K562 (cell line): ENCODE results near the gene QRICH1. TPM values are rescaled to one million over a fixed set of nuclear protein-coding genes. Genes with fewer than 3 reads are reported as not detected.

Source experiments
- AFF4 ChIP-seq: sonication (generic); formaldehyde crosslinking; IDR thresholded peaks from 2 replicates; pipeline ENCODE4 v1.8.0; 2023; ENCODE audit warnings: mild to moderate bottlenecking, missing genetic modification reagents
- ARID2 ChIP-seq: fragments of 450-650 bp; IDR thresholded peaks from 2 replicates; pipeline ENCODE4 v1.6.1; 2017; ENCODE audit warnings: antibody characterized with exemption, mild to moderate bottlenecking
- CXXC5 ChIP-seq: fragments of 250-450 bp; sonication (Bioruptor Pico); IDR thresholded peaks from 2 replicates; pipeline ENCODE4 v1.8.0; 2022; ENCODE audit warnings: inconsistent platforms, mild to moderate bottlenecking, moderate library complexity
- EGR1 ChIP-seq: fragments of 450-650 bp; conservative IDR thresholded peaks from 2 replicates; pipeline ENCODE4 v1.6.1; 2017; ENCODE audit warnings: mild to moderate bottlenecking
- ELF1 ChIP-seq: fragments of 200-800 bp; sonication (Bioruptor generic); IDR thresholded peaks from 2 replicates; pipeline ENCODE4 v1.6.1; 2016; ENCODE audit warnings: missing genetic modification characterization, missing compliant biosample characterization
- FOXM1 ChIP-seq, 2 experiments: fragments of 450-650 bp in 1 of 2; sonication (generic) in 1 of 2; formaldehyde crosslinking in 1 of 2; IDR thresholded peaks; 2 replicates each; pipeline versions ENCODE4 v1.6.1 to v1.9.0; 2017 to 2022; ENCODE audit warnings: low read depth in 2 of 2, mild to moderate bottlenecking in 2 of 2, missing genetic modification reagents in 1 of 2, moderate library complexity in 1 of 2
- NCOA4 ChIP-seq: fragments of 450-650 bp; IDR thresholded peaks from 2 replicates; pipeline ENCODE4 v1.6.1; 2018; ENCODE audit warnings: mild to moderate bottlenecking; ENCODE audit not compliant: partially characterized antibody
- NFE2 ChIP-seq: IDR thresholded peaks from 2 replicates; pipeline ENCODE4 v1.6.1; 2014; ENCODE audit warnings: antibody characterized with exemption, low read depth
- NR4A1 ChIP-seq, 2 experiments: fragments of 250-450 bp in 1 of 2; fragments of 450-650 bp in 1 of 2; sonication (Bioruptor Pico) in 1 of 2; IDR thresholded peaks; 2 replicates each; pipeline versions ENCODE4 v1.4.0 to v1.6.1; 2016 to 2020; ENCODE audit warnings: mild to moderate bottlenecking in 2 of 2, missing compliant biosample characterization in 1 of 2, missing genetic modification characterization in 1 of 2, moderate library complexity in 1 of 2
- POLR2G ChIP-seq: fragments of 200-400 bp; formaldehyde crosslinking; IDR thresholded peaks from 2 replicates; pipeline ENCODE4 v1.6.1; 2017; ENCODE audit warnings: low read depth, mild to moderate bottlenecking, antibody characterized with exemption, low read length, moderate library complexity
- PREB ChIP-seq: sonication (generic); formaldehyde crosslinking; IDR thresholded peaks from 2 replicates; pipeline ENCODE4 v1.8.1; 2023; ENCODE audit warnings: mild to moderate bottlenecking, missing genetic modification reagents
- PRMT5 ChIP-seq: sonication (generic); formaldehyde crosslinking; IDR thresholded peaks from 2 replicates; pipeline ENCODE4 v1.5.0; 2020; ENCODE audit warnings: missing genetic modification reagents
- RBFOX2 ChIP-seq: fragments of 200-400 bp; formaldehyde crosslinking; IDR thresholded peaks from 2 replicates; pipeline ENCODE4 v1.6.1; 2017; ENCODE audit warnings: low read depth, mild to moderate bottlenecking, low read length, moderate library complexity
- RBM22 ChIP-seq: fragments of 200-400 bp; formaldehyde crosslinking; IDR thresholded peaks from 2 replicates; pipeline ENCODE4 v1.6.1; 2018; ENCODE audit warnings: low read length, low read depth; ENCODE audit not compliant: poor library complexity, severe bottlenecking
- SMAD1 ChIP-seq: fragments of 150-350 bp; IDR thresholded peaks from 2 replicates; pipeline ENCODE4 v1.6.1; 2014; ENCODE audit warnings: low read length, low read depth; ENCODE audit not compliant: partially characterized antibody
- TAF15 ChIP-seq: fragments of 200-400 bp; formaldehyde crosslinking; IDR thresholded peaks from 2 replicates; pipeline ENCODE4 v1.6.1; 2017; ENCODE audit warnings: mild to moderate bottlenecking, low read depth, low read length, moderate library complexity
- TEAD1 ChIP-seq, 2 experiments: fragments of 450-650 bp in 1 of 2; sonication (generic) in 1 of 2; formaldehyde crosslinking; IDR thresholded peaks; 2 replicates each; pipeline versions ENCODE4 v1.4.0 to v1.8.0; 2020 to 2022; ENCODE audit warnings: mild to moderate bottlenecking in 2 of 2, missing genetic modification reagents in 1 of 2
- THRAP3 ChIP-seq: fragments of 450-650 bp; IDR thresholded peaks from 2 replicates; pipeline ENCODE4 v1.6.1; 2016; ENCODE audit warnings: mild to moderate bottlenecking, inconsistent platforms, borderline replicate concordance
- ZNF197 ChIP-seq: fragments of 200-800 bp; sonication (Bioruptor generic); IDR thresholded peaks from 2 replicates; pipeline ENCODE4 v1.6.1; 2016; ENCODE audit warnings: low read depth, missing genetic modification characterization, missing compliant biosample characterization
- ZNF354B ChIP-seq: fragments of 250-450 bp; sonication (Bioruptor Pico); IDR thresholded peaks from 2 replicates; pipeline ENCODE4 v1.4.0; 2020
- polyA plus RNA-seq, 8 experiments: library from polyadenylated mRNA; depleted of rRNA in 4 of 8; stranded (reverse) in 5 of 8; unstranded in 3 of 8; fragments of >200 nt; fragmentation: Nextera tagmentation in 2 of 8; fragmentation: Illumina TruSeq in 1 of 8; extraction: Ambion mirVana in 2 of 8; extraction: Trizol in 1 of 8; gene quantifications; 2 replicates each; pipeline versions ENCODE4 v1.2.1 to v1.2.3, GENCODE V29; 2011 to 2014; ENCODE audit warnings: inconsistent platforms in 1 of 8, missing spikeins in 1 of 8
- total RNA-seq, 7 experiments: library from RNA; depleted of rRNA in 6 of 7; stranded (reverse); fragments of >200 nt in 6 of 7; fragmentation: Illumina TruSeq in 2 of 7; extraction: Trizol in 2 of 7; gene quantifications; 2 replicates each; pipeline versions ENCODE4 v1.2.1 to v1.2.3, GENCODE V29; 2011 to 2021; ENCODE audit warnings: low replicate concordance in 1 of 7
- TF ChIP-seq, protein P1 (sequence below): fragments of 450-650 bp; IDR thresholded peaks from 2 replicates; pipeline ENCODE4 v1.6.1; 2017; ENCODE audit warnings: antibody characterized with exemption

The QRICH1 gene
- total and polyA plus RNA-seq, 9 of the 15 experiments (the other 6 are each of a cell fraction or from before 2014, with no cell fraction given): 20.1 to 99.2 (median 56.7) TPM

DNA sequence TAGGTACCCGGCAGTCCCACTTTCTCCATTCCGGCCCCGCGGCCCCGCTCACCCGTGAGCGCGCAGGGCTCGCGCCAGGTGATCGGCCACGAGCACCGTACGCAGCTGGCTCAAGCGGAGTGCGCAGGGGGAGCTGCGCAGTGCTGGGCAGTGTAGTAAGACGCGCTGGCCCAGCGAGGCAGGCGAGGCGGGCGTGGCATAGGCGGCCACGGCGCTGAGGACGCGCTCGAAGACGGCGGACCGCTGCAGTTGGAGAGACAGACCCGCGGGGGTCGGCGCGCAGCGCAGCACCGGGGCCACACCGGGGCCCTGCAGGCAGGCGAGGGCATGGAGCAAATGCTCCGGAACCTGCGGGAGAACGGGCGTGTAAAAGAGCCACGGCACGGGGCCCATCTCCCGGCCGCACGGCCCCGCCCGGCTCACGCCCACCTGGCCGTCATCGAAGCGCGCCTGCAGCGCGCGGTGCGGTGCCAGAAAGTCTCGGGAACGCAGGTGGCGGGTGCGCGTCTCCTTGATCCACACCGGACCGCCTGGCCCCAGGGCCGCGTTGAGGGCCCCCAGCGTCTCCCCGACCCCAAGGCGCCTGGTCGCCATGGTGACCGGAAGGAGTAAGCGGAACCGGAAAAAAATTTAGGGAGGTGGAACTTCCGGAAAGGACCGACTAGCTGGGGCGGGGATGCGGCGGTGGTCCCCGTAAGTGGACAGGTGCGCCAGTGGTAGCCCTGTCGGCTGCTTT, 75.7 kb downstream of the QRICH1 start, which contains the start of gene DALRD3 (continued):
- TF ChIP-seq SMAD1 (no peak), NFE2 (no peak), RBM22 (peak; percentile 75), PRMT5 (CRISPR knock-in tag) (no peak), CXXC5 (peak; percentile 83), AFF4 (no peak), RBFOX2 (peak; percentile 66), FOXM1 (IDR thresholded peaks at IDR 0.05; ENCODE audit: low read depth) (no peak), FOXM1 (CRISPR knock-in tag; IDR thresholded peaks at IDR 0.05; ENCODE audit: low read depth) (0 out of 2 replicates have a peak, but pooled peaks have one; percentile 51), TEAD1 (CRISPR knock-in tag; IDR thresholded peaks at IDR 0.05) (no peak), THRAP3 (no peak), ELF1 (peak; percentile 70), ZNF197 (CRISPR knock-in tag) (no peak), NR4A1 (CRISPR knock-in tag; IDR thresholded peaks at IDR 0.05) (no peak), NR4A1 (tag; IDR thresholded peaks at IDR 0.05) (no peak), POLR2G (peak; percentile 86), PREB (CRISPR knock-in tag) (no peak), ARID2 (no peak), ZNF354B (CRISPR knock-in tag) (no peak), TAF15 (no peak), NCOA4 (no peak), EGR1 (peak; percentile 48; the same call in 1 of the 2 replicates)
- TF ChIP-seq, protein P1, sequence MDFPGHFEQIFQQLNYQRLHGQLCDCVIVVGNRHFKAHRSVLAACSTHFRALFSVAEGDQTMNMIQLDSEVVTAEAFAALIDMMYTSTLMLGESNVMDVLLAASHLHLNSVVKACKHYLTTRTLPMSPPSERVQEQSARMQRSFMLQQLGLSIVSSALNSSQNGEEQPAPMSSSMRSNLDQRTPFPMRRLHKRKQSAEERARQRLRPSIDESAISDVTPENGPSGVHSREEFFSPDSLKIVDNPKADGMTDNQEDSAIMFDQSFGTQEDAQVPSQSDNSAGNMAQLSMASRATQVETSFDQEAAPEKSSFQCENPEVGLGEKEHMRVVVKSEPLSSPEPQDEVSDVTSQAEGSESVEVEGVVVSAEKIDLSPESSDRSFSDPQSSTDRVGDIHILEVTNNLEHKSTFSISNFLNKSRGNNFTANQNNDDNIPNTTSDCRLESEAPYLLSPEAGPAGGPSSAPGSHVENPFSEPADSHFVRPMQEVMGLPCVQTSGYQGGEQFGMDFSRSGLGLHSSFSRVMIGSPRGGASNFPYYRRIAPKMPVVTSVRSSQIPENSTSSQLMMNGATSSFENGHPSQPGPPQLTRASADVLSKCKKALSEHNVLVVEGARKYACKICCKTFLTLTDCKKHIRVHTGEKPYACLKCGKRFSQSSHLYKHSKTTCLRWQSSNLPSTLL: no peak
